Adipocyte (in vitro differentiated cells): ENCODE data around the gene GEMIN5.
A peak's percentile ranks its signal among the peaks of the same experiment; 100 is the strongest.

Experiments used
- DNase-seq: peaks from one replicate; pipeline ENCODE4 v3.0.0-alpha.2; 2015; ENCODE audit warnings: low read depth
- H3K27me3 ChIP-seq: replicated peaks from 2 replicates; pipeline ENCODE4 v1.7.0; 2013; ENCODE audit warnings: mild to moderate bottlenecking, low read length, moderate library complexity; ENCODE audit not compliant: control insufficient read depth, insufficient read depth
- H3K36me3 ChIP-seq: 2 replicates; pipeline ENCODE4 v1.7.0; 2013; ENCODE audit warnings: low read length, mild to moderate bottlenecking, moderate library complexity; ENCODE audit not compliant: control insufficient read depth, insufficient read depth, severe bottlenecking
- H3K4me1 ChIP-seq: 2 replicates; pipeline ENCODE4 v1.7.0; 2013; ENCODE audit warnings: mild to moderate bottlenecking, low read length, moderate library complexity; ENCODE audit not compliant: control insufficient read depth, insufficient read depth
- H3K4me3 ChIP-seq: 2 replicates; pipeline ENCODE4 v1.7.0; 2013; ENCODE audit warnings: mild to moderate bottlenecking, low read length, moderate library complexity
- H3K9ac ChIP-seq: 2 replicates; pipeline ENCODE4 v1.7.0; 2013; ENCODE audit warnings: mild to moderate bottlenecking, low read length, moderate library complexity
- H3K9me3 ChIP-seq: 2 replicates; pipeline ENCODE4 v1.7.0; 2013; ENCODE audit warnings: mild to moderate bottlenecking, low read length, moderate library complexity; ENCODE audit not compliant: control insufficient read depth

Gene GEMIN5

GRCh38 chr5:154900066-154900465, 37.9 kb downstream of the GEMIN5 start:
- Histone ChIP-seq H3K27me3 (no peaks in the 10 kb centered on the region), H3K9me3 (no peaks in the 10 kb centered on the region), H3K9ac (peak overlapping the region; percentile 78), H3K4me1 (peaks cover 48% of the 10 kb centered on the region), H3K4me3 (peak overlapping the region; percentile 57), H3K36me3 (peaks cover 68% of the 10 kb centered on the region)
- peak; percentile 11 for DNase-seq

- peaks cover 64% of the 10 kb centered on the region for H3K36me3 ChIP-seq
- H3K9me3 ChIP-seq, result no peaks in the 10 kb centered on the region
- H3K4me3 ChIP-seq, result peak overlapping the region; percentile 57
- peak overlapping the region; percentile 78 for H3K9ac ChIP-seq
- peak; percentile 24 for DNase-seq
- H3K27me3 ChIP-seq, result no peaks in the 10 kb centered on the region
- H3K4me1 ChIP-seq, result peaks cover 48% of the 10 kb centered on the region
Measured at GRCh38 chr5:154899151-154899816, 38.7 kb downstream of the GEMIN5 start.

DNA sequence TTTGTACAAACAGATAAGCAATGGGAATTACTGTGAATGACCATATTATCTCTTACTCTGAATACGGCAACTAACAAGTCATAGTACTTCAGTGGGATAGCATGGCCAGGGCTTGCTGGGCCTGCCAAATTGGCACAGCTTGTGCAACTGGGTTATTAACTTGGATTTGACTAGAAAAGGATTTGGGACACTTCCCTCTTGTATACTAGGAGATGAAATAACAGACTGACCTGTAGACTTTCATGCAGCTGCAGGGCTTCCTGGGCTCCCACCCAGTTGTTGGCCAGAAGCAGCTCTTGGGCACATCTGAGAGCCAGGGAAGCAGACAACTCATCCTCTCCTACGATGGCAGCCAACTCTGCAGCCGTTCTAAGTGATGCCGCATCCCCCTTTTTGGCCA, 39.8 kb downstream of the GEMIN5 start:
- peaks cover 67% of the 10 kb centered on the region for H3K36me3 ChIP-seq

DNA sequence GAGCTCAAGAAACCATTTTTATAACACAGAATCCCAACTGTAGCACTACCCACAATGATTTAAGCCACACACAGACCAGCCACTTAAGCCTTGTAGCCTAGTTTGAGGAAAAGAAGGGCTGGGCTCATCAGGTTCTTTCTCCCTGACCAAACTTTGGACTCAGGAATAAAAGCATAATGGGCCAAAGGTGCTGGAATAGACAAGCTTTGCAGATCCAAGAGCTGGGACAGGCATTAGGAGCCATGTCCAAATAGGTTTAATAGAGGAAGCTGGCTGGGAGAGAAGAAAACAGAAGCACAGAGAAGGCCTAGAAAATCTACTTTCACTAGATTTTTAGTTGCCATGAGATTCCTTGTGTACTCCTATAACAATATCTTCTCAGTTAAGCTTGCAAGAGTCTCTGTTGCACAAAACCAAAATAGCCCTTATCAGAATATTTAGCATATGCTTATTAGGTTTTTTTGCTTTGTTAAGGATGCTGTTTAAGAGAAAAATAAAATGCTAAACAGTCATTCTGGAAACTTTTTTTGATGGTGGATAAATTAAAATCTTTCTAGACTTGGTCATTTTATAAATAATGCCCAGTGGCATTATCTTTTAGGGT, 41.3 kb downstream of the GEMIN5 start:
- Histone ChIP-seq H3K4me3 (no peak overlapping the region), H3K27me3 (no peaks in the 10 kb centered on the region), H3K36me3 (peaks cover 65% of the 10 kb centered on the region), H3K9me3 (no peaks in the 10 kb centered on the region), H3K4me1 (peaks cover 53% of the 10 kb centered on the region), H3K9ac (no peak overlapping the region)
- DNase-seq, result no peak

More for the DNA sequence above, 39.8 kb downstream of the GEMIN5 start:
- H3K9ac ChIP-seq, result peak overlapping the region; percentile 78
- no peaks in the 10 kb centered on the region for H3K27me3 ChIP-seq
- no peaks in the 10 kb centered on the region for H3K9me3 ChIP-seq
- peak overlapping the region; percentile 57 for H3K4me3 ChIP-seq
- DNase-seq, result no peak
- H3K4me1 ChIP-seq, result peaks cover 48% of the 10 kb centered on the region

- no peak for DNase-seq
- Histone ChIP-seq H3K9me3 (no peaks in the 10 kb centered on the region), H3K4me1 (peaks cover 46% of the 10 kb centered on the region), H3K9ac (no peak overlapping the region), H3K27me3 (no peaks in the 10 kb centered on the region), H3K4me3 (no peak overlapping the region), H3K36me3 (peaks cover 65% of the 10 kb centered on the region)
Measured at GRCh38 chr5:154895606-154896561, 42.1 kb downstream of the GEMIN5 start.

GRCh38 chr5:154893381-154893780, 44.6 kb downstream of the GEMIN5 start:
- peaks cover 85% of the 10 kb centered on the region for H3K36me3 ChIP-seq
- no peak overlapping the region for H3K4me3 ChIP-seq
- DNase-seq, result no peak

DNA sequence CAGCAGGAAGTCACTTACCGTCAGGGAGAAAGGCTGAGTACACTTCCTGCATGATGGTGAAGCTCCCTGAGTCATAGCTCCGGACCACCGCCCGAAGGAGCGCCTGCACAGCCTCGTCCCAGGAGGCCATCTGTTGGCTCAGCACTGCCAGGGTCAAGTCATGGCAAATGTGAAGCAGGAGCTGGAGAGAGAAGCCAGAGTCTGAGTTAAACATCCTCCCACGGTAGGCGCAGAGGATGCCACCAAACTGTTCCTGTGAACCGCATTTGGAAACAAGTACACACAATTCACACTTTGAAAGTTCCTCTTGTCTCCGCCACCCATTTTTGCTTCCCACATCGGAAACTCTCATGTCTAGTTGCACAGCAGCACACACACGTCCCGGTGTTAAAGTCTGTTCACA, 45.6 kb downstream of the GEMIN5 start:
- H3K4me3 ChIP-seq, result no peak overlapping the region
- H3K4me1 ChIP-seq, result peaks cover 14% of the 10 kb centered on the region
- H3K36me3 ChIP-seq, result peaks cover 89% of the 10 kb centered on the region
- H3K9ac ChIP-seq, result no peak overlapping the region
- no peaks in the 10 kb centered on the region for H3K27me3 ChIP-seq
- peaks cover 9% of the 10 kb centered on the region for H3K9me3 ChIP-seq
- no peak for DNase-seq

More at GRCh38 chr5:154893381-154893780, 44.6 kb downstream of the GEMIN5 start:
- Histone ChIP-seq H3K9ac (no peak overlapping the region), H3K4me1 (peaks cover 24% of the 10 kb centered on the region), H3K27me3 (no peaks in the 10 kb centered on the region), H3K9me3 (no peaks in the 10 kb centered on the region)

GRCh38 chr5:154885439-154885838, 52.6 kb downstream of the GEMIN5 start:
- Histone ChIP-seq H3K36me3 (peaks cover 60% of the 10 kb centered on the region), H3K4me3 (no peak overlapping the region), H3K9ac (no peak overlapping the region), H3K4me1 (no peaks in the 10 kb centered on the region), H3K9me3 (peaks cover 39% of the 10 kb centered on the region), H3K27me3 (no peaks in the 10 kb centered on the region)
- no peak for DNase-seq

DNA sequence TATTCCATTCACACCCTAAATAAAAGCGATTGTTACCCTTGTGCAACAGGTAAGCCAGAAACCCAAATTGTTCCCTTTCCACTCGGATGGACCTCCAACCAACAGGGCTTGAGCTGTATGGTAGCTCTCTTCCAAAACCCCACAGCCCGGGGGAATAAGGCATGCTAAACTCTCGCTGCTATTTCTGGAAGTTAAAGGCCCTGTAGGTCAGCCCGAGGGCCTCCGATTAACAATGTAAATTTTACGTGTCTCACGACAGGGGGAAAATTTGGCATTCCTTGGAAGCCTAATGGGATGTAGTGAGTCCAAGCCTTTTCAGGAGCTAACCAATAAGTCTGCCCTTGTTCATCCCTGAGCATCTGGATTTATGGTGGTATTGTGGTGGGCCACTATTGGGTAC, 53.6 kb downstream of the GEMIN5 start:
- Histone ChIP-seq H3K4me1 (no peaks in the 10 kb centered on the region), H3K36me3 (peaks cover 50% of the 10 kb centered on the region), H3K9me3 (peaks cover 45% of the 10 kb centered on the region), H3K9ac (no peak overlapping the region), H3K27me3 (no peaks in the 10 kb centered on the region), H3K4me3 (no peak overlapping the region)
- no peak for DNase-seq

DNA sequence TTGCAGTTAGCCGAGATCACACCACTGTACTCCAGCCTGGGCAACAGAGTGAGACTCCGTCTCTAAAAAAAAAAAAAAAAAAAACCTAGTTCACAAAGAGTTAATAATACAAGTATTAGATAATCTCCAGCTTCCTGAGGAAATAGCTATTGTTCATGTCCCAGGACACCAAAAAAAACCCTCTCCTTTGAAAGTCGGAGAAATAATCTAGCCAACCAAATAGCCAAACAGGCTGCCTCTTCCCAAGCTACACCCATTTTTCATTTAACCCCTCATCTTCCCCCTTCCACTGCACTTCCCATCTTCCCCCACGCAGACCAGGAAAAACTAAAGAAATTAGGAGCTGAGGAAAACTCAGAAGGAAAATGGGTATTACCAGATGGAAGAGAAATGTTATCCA, 56.0 kb downstream of the GEMIN5 start:
- peaks cover 40% of the 10 kb centered on the region for H3K36me3 ChIP-seq
- no peaks in the 10 kb centered on the region for H3K27me3 ChIP-seq
- peaks cover 46% of the 10 kb centered on the region for H3K9me3 ChIP-seq
- no peak overlapping the region for H3K4me3 ChIP-seq
- H3K4me1 ChIP-seq, result no peaks in the 10 kb centered on the region
- no peak overlapping the region for H3K9ac ChIP-seq
- DNase-seq, result no peak
